Measurements from ENCODE around the gene SMARCAD1. TPM values are rescaled to one million over a fixed set of nuclear protein-coding genes. Genes with fewer than 3 reads are reported as not detected.

SMARCAD1 gene
- total RNA-seq, 4 donors from 2014 or later: 14.2 to 27.7 (median 18.4) TPM

DNA sequence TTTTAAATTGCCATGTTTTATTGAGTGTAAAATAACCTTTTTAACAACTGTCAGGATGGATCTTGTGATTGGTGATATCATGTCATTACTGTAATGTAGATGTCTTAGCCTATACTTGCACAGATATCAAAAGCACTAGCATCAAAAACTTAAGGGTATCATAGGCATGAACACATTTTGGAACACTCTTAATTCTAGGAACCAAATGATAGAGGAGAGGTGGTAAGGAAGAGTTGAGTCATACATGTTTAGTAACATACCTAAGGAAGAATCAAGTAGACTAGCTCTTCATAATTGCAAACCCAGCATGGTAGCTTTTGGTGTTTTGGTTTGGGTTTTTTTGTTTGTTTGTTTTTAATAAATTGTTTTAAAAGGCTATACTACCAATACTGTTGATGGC, 43.4 kb downstream of the SMARCAD1 start:
- intact Hi-C loops (cut with DNase I; ENCODE audit: low total_unique reads) (no loop called here), in situ Hi-C loops (cut with MboI; ENCODE audit: low pct_ligation_motif_present in 1 of 4, low pct_unique_long_range_greater_than_20kb in 1 of 4, low sequenced_read_pairs in 3 of 4) (no loop called here)
- Histone ChIP-seq H3K36me3 (peaks cover 0 to 33% (median 13%) of the 10 kb centered on the region in 4 donors), H3K27ac (no peak overlapping the region), H3K9me3 (no peaks in the 10 kb centered on the region), H3K4me1 (no peaks in the 10 kb centered on the region), H3K4me3 (no peak overlapping the region), H3K27me3 (no peaks in the 10 kb centered on the region)
- no peak for DNase-seq
- TF ChIP-seq POLR2A (IDR thresholded peaks at IDR 0.05): no peak
- TF ChIP-seq, protein P1, sequence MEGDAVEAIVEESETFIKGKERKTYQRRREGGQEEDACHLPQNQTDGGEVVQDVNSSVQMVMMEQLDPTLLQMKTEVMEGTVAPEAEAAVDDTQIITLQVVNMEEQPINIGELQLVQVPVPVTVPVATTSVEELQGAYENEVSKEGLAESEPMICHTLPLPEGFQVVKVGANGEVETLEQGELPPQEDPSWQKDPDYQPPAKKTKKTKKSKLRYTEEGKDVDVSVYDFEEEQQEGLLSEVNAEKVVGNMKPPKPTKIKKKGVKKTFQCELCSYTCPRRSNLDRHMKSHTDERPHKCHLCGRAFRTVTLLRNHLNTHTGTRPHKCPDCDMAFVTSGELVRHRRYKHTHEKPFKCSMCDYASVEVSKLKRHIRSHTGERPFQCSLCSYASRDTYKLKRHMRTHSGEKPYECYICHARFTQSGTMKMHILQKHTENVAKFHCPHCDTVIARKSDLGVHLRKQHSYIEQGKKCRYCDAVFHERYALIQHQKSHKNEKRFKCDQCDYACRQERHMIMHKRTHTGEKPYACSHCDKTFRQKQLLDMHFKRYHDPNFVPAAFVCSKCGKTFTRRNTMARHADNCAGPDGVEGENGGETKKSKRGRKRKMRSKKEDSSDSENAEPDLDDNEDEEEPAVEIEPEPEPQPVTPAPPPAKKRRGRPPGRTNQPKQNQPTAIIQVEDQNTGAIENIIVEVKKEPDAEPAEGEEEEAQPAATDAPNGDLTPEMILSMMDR (IDR thresholded peaks at IDR 0.05): no peak

DNA sequence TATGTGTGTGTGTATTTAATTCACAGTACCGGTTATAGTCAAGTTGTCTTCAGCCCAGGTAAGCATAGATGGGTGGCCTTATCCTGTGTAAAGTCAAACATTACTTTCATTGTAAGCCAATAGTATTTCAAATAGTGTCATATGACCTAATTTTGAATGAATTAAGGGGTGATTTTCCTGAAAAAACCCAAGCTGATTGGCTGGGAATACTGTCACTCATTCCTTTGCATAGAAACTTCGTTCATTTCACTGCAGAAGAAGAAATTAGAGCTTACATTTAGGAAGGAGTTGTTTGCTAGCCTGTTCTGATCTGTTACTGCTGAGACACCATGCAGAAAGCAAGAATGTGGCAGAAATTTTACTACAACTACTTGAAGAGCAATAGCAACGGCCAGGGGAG, 45.4 kb downstream of the SMARCAD1 start:
- in situ Hi-C loops (cut with MboI; ENCODE audit: low pct_ligation_motif_present in 1 of 4, low pct_unique_long_range_greater_than_20kb in 1 of 4, low sequenced_read_pairs in 3 of 4) (no loop called here), intact Hi-C loops (cut with DNase I; ENCODE audit: low total_unique reads) (no loop called here)
- Histone ChIP-seq H3K36me3 (peaks cover 0 to 29% (median 14%) of the 10 kb centered on the region in 4 donors), H3K4me3 (no peak overlapping the region), H3K27ac (no peak overlapping the region), H3K9me3 (no peaks in the 10 kb centered on the region), H3K27me3 (no peaks in the 10 kb centered on the region), H3K4me1 (no peaks in the 10 kb centered on the region)
- TF ChIP-seq POLR2AphosphoS5 (IDR thresholded peaks at IDR 0.05) (no peak), POLR2A (IDR thresholded peaks at IDR 0.05) (no peak)
- TF ChIP-seq, protein P1 (IDR thresholded peaks at IDR 0.05): no peak
- no peak for DNase-seq
- 90 to 92% methylated on average over 3 of the region's 3 CpGs for WGBS, 2 donors (ENCODE audit: low coverage in 1 of 2)

DNA sequence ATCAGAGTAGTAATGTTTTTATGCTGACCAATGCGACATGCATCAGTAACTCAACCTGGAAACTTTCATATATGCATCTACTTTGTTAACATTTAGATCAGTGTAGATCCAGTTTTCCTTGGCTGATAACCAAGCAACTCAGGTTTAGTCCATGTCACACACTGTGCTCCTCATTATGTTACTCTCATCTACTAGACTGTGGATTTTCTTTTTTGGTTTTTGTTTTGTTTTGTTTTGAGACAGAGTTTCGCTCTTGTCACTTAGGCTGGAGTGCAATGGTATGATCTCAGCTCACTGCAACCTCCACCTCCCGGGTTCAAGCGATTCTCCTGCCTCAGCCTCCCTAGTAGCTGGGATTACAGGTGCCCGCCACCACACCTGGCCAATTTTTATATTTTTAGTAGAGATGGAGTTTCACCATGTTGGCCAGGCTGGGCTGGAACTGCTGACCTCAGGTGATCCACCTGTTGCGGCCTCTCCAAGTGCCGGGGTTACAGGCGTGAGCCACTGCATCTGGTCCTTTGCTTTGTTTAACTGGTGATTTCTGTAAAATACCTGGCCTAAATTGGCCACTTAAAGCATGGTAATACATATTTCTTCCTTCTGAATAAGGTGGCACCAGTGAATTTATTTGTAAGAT, 48.6 kb downstream of the SMARCAD1 start:
- H3K36me3 ChIP-seq: peaks cover 0 to 20% (median 9%) of the 10 kb centered on the region in 4 donors
- no peaks in the 10 kb centered on the region for H3K4me1 ChIP-seq
- H3K9me3 ChIP-seq: no peaks in the 10 kb centered on the region
- H3K4me3 ChIP-seq: no peak overlapping the region
- 95 to 98% methylated on average over 6 to 8 of the region's 8 CpGs for WGBS, 2 donors (ENCODE audit: low coverage in 1 of 2)
- H3K27ac ChIP-seq: no peak overlapping the region
- DNase-seq: no peak
- no peaks in the 10 kb centered on the region for H3K27me3 ChIP-seq
- in situ Hi-C loops (cut with MboI; ENCODE audit: low pct_ligation_motif_present in 1 of 4, low pct_unique_long_range_greater_than_20kb in 1 of 4, low sequenced_read_pairs in 3 of 4): no loop called here
- intact Hi-C loops (cut with DNase I; ENCODE audit: low total_unique reads): no loop called here
- no peak for TF ChIP-seq POLR2AphosphoS5 (IDR thresholded peaks at IDR 0.05)
- no peak for TF ChIP-seq EP300 (IDR thresholded peaks at IDR 0.05; ENCODE audit: low read depth)
- no peak for TF ChIP-seq POLR2A (IDR thresholded peaks at IDR 0.05)
- TF ChIP-seq, protein P1 (IDR thresholded peaks at IDR 0.05): no peak

DNA sequence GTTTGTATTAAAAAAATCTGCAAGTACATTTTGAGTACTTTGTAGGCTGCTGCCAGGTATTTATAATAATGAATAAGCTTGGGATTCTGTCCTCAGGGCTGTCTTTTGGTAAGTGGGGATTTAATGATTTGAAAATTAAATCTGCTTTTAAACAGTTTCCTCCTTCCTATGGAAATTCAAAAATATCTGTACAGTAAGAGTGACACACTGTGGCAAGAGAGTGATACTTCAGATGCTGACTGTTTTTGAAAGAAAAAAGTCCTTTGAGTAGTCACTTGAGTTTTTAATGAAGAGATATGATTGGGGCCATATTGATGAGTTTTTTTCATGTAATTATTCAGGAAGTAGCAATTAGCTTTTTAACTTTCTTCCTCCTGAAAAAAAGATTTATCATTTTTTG, 49.2 kb downstream of the SMARCAD1 start:
- DNase-seq: no peak
- TF ChIP-seq POLR2A (IDR thresholded peaks at IDR 0.05) (no peak), EP300 (IDR thresholded peaks at IDR 0.05; ENCODE audit: low read depth) (no peak), POLR2AphosphoS5 (IDR thresholded peaks at IDR 0.05) (no peak)
- TF ChIP-seq, protein P1 (IDR thresholded peaks at IDR 0.05): peak in 2 of 5 experiments; percentile 12 to 15
- in situ Hi-C loops (cut with MboI; ENCODE audit: low pct_ligation_motif_present in 1 of 4, low pct_unique_long_range_greater_than_20kb in 1 of 4, low sequenced_read_pairs in 3 of 4) (no loop called here), intact Hi-C loops (cut with DNase I; ENCODE audit: low total_unique reads) (no loop called here)
- no peaks in the 10 kb centered on the region for H3K9me3 ChIP-seq
- H3K27me3 ChIP-seq: no peaks in the 10 kb centered on the region
- H3K4me1 ChIP-seq: no peaks in the 10 kb centered on the region
- H3K27ac ChIP-seq: no peak overlapping the region
- H3K4me3 ChIP-seq: no peak overlapping the region
- peaks cover 0 to 20% (median 9%) of the 10 kb centered on the region in 4 donors for H3K36me3 ChIP-seq

All from transverse colon (tissue), 4 donors.